ENCODE measurements around the gene BTBD16. TPM values are rescaled to one million over a fixed set of nuclear protein-coding genes. Genes with fewer than 3 reads are reported as not detected.

The BTBD16 gene
- total RNA-seq, 4 donors from 2014 or later, result not detected

DNA sequence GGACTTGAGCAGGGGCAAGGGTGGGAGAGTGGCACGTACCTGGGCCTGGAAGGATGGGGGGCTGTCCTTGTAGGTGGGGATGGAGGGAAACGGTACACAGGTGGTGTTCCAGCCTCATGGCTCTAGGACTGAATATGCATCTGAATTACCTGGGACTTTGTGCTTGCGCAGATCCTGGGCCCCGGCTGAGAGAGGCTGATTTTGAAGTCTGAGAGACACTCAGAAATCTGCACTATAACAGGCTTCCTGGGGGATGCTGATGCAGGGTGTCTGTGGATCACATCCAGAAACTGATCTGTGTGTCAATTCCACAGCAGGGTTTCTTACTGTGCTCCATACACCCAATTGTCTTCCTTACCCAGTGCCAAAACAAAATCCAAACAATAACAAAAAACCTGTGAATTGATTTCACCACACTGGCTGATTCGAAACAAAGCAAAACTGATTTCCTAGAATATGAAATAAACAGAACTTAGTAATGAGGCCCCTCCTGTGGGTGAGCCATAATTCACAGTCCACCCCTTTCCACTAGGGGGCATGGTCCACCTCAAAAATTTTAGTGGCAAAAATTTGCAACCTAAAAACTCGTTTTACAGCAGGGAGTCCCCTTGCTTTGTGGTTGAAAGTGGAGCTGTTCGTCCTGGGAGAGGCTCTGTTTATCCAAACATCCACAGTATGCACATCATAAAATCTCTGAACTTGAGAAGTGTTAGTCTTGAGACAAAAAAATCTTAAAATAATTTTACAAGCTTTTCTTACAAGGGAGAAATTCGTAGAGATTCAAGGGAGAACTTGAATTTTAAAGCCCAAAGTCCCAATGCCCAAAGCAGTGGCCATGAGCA is 71.4 kb downstream of the BTBD16 start:
- TF ChIP-seq CTCF (IDR thresholded peaks at IDR 0.05; ENCODE audit: low read depth), result no peak

- TF ChIP-seq CTCF (IDR thresholded peaks at IDR 0.05; ENCODE audit: low read depth), result no peak
These were observed 72.2 kb downstream of the BTBD16 start for GRCh38 chr10:122343135-122343800.

- TF ChIP-seq CTCF (IDR thresholded peaks at IDR 0.05; ENCODE audit: low read depth), result no peak
These were observed 72.8 kb downstream of the BTBD16 start for GRCh38 chr10:122343936-122344335.

- no peak for TF ChIP-seq CTCF (IDR thresholded peaks at IDR 0.05; ENCODE audit: low read depth)
These were observed 73.7 kb downstream of the BTBD16 start for GRCh38 chr10:122344741-122345258.

DNA sequence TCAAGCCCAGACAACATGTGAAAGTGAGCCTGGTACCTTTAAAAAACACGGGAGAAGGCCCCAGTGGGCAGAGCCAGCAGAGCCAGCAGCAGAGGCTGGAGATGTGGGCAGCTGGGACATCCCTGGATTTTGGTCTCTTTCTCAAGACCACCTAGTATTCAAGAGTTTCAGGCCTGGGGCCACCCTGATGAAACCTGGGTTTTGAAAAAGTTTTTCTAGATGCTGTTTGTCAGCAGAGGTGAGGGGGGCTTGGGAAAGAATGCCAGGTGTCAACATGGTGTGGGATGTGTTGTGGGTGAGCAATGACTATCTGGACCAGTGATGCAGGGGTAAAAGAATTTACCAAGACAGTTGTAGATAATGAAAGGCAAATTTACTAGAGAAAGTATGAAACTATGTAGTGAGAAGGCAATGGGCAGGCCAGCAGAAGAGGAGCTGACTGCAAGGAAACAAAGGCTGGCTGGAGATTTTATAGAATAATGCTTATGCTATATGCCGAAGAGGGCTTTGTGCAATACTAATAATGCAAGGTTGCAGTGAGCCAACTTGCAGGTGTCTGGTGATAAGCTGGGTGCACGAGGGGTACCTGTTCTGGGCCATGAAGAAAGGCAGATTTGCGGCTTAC is 75.3 kb downstream of the BTBD16 start:
- TF ChIP-seq CTCF (IDR thresholded peaks at IDR 0.05; ENCODE audit: low read depth), result no peak

GRCh38 chr10:122347170-122347841 is 76.2 kb downstream of the BTBD16 start:
- TF ChIP-seq CTCF (IDR thresholded peaks at IDR 0.05; ENCODE audit: low read depth), result no peak

All from subcutaneous adipose tissue (tissue), 4 donors.